Heart left ventricle (tissue), 13 donors: ENCODE measurements around the gene TTI1.

ENCODE experiments used
- CTCF ChIP-seq, 12 donors: fragments of 200-600 bp; sonication (generic) in 4 of 12; IDR thresholded peaks; one replicate each; pipeline versions ENCODE4 v1.5.0 to v1.8.0; 2018 to 2022; ENCODE audit warnings: antibody characterized with exemption in 12 of 12, mild to moderate bottlenecking in 5 of 12
- POLR2A ChIP-seq, 2 donors: fragments of 450-650 bp; IDR thresholded peaks; one replicate each; pipeline ENCODE4 v1.6.1; 2017; ENCODE audit warnings: antibody characterized with exemption in 2 of 2, mild to moderate bottlenecking in 2 of 2, moderate library complexity in 2 of 2
- donor health status: ischemic (EF 13 %, LVEDD 7.1; RV severe dilation, severe dysfunction).
- donor health status: DM: no; HTN: yes; CAD: no.
- donor health status: DM: no; HTN: no; CAD: no.
- donor health status: ischemic (EF 25% LVEDD 6.9; RV normal size, moderate dysfunction).
- donor health status: ischemic (EF 25% LVEDD 5.7; RV mildly dilated, moderate dysfunction).
- donor health status: ischemic (EF 35%, LVEDD 5.7; RV mildly dilated, moderate dysfunction).
- donor health status: nonischemic (EF 11% LVEDD 7.7; RV severe dilation, severe dysfunction).
- donor health status: DM: yes; HTN: yes; CAD: no.
- donor health status: PGD.
- donor health status: ischemic (EF 29% LVEDD 5.4; RV normal size, mild dysfunction).
- donor health status: nonischemic (EF 23%, LVEDD 6.1; RV moderate dilation, normal function).

- TF ChIP-seq CTCF (IDR thresholded peaks at IDR 0.05), result no peak
- TF ChIP-seq POLR2A (IDR thresholded peaks at IDR 0.05), result no peak
Observed at GRCh38 chr20:37980383-37980782, 52.9 kb downstream of the TTI1 start.
